Tracheal epithelial cell (primary cell): ENCODE results near the gene EPS8L3. TPM values are rescaled to one million over a fixed set of nuclear protein-coding genes. Genes with fewer than 3 reads are reported as not detected.

Experiments
- total RNA-seq: library from RNA; depleted of rRNA; stranded (reverse); fragments of >200 nt; gene quantifications from 2 replicates; pipeline ENCODE4 v1.2.1, GENCODE V29; 2014

Gene EPS8L3, protein sequence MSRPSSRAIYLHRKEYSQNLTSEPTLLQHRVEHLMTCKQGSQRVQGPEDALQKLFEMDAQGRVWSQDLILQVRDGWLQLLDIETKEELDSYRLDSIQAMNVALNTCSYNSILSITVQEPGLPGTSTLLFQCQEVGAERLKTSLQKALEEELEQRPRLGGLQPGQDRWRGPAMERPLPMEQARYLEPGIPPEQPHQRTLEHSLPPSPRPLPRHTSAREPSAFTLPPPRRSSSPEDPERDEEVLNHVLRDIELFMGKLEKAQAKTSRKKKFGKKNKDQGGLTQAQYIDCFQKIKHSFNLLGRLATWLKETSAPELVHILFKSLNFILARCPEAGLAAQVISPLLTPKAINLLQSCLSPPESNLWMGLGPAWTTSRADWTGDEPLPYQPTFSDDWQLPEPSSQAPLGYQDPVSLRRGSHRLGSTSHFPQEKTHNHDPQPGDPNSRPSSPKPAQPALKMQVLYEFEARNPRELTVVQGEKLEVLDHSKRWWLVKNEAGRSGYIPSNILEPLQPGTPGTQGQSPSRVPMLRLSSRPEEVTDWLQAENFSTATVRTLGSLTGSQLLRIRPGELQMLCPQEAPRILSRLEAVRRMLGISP
- total RNA-seq, result not detected in 2 replicates

DNA sequence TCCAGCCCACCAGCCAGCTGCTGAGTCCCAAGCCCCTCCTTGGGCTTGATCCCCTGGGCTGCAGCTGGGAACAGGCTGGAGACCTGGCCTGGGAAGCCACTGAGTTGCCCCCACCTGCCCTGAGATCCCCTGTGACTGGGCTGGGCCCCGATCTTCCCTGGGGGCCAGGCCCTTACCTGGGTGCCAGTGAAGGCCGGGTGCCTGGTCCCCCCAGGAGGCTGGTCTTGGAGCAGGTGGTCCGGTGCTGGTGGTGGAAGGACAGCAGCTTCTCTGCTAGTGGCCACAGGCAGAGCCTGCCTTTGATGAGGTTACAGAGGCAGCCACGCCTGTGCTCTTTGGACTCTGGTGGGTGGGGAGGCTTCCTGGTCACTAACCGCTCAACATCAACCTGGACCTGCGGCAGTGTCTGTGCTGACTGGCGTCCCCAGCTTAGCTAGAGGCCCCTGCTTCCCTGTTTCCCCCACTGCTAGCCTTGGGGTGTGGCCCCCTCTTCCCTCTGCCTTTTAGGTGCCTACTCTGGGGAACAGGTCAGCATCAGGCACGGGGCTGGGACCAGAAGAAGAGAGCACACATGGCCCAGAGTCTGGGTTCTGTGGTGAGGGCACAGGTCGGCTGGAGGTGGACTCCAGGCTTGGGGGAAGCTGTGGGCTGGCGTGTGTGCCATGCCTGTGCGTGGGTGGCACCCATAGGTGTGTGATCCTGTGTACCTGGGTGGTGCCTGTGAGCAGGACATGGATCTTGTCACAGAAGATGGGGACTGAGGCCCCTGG is at the start of gene EPS8L3:
EPS8L3 (minus strand) TSS at position 278 of the 770 bp plus-strand sequence. CDS start 2,174 bp downstream, outside the sequence.

DNA sequence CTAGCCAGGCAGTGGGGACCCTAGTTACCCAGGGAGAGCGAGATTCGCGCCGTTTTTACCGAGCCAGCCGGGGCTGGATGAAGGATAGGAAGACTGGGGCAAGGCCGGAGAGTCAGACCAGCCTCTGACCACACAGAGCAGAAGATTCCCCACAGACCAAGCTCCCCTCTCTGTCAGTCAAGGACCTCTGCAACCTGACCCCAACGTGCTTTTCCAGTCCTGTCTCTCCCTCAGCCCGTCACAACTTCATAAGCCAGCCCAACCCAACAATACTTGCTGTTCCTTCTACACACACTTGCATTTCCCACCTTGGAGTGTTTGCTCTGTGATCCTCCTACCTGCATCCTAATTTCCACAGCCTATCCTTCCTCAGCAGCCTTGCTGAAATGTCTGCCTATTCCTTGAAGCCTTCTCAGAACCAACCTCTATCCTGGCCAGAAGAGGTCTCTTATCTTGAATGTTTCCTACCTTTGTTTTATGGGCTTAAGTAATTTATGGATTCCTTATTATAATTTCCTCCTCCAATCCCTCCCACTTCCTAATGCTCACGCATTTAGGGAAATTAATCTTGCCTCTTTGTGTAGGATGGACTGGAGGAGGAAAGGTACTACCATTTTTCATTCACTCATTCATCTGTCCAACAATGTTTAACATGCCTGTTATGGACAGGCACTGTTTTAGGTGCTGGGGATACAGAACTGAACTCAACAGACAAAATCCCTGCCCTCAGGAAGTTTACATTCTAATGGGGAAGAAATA is 22.9 kb downstream of the EPS8L3 start, which contains the start of gene GSTM3:
GSTM3 (minus strand) TSS at position 424 of the 759 bp plus-strand sequence. CDS start 751 bp downstream, outside the sequence.

DNA sequence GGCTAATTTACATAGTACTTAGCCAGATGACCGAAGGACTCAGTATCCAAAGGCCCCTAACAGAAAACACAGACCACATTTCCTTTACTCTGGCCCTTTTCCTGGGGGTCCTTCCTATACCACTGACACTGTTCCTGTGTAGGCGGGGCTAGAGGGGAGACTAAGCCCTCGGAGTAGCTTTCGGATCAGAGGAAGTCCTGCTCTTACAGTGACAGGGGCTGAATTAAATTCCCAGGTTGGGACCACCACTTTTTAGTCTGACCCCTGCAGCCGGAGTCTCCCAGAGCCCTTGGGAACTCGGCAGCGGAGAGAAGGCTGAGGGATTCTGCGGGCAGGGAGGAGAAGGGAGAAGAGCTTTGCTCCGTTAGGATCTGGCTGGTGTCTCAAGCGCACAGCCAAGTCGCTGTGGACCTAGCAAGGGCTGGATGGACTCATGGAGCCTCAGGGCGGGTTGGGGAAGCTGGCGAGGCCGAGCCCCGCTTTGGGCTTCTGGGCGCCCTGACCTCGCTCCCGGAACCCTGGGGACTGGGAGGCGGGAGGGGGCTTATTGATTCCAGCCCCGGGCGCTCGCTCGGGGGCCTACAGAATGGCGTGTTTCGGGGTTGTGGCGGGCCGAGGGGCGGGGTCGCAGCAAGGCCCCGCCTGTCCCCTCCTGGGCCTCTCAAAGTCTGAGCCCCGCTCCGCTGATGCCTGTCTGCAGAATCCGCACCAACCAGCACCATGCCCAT is 52.0 kb downstream of the EPS8L3 start, which contains the start of gene GSTM5:
GSTM5 (plus strand) TSS at position 659 of the 728 bp plus-strand sequence; CDS start at position 721, 62 bp downstream.

Other genes starting within 250 kb of the EPS8L3 start
- gene GPR61, start 224.1 kb downstream of the EPS8L3 start, total RNA-seq, result not detected in 2 replicates
- 13.4 and 20.2 TPM in 2 replicates for gene GNAI3, start 215.3 kb downstream of the EPS8L3 start, total RNA-seq
- 0.64 TPM in 1 of 2 replicates, not detected in the other for gene GNAT2, start 144.3 kb downstream of the EPS8L3 start, total RNA-seq
- gene AMPD2, start 144.1 kb downstream of the EPS8L3 start, total RNA-seq, result 31.6 and 31.8 TPM in 2 replicates
- 2.3 and 6.3 TPM in 2 replicates for gene GSTM4, start 107.8 kb downstream of the EPS8L3 start, total RNA-seq
- 1.9 and 3.6 TPM in 2 replicates for gene GSTM2, start 95.9 kb downstream of the EPS8L3 start, total RNA-seq
- gene GSTM1, start 76.1 kb downstream of the EPS8L3 start, total RNA-seq, result 0.96 and 5.1 TPM in 2 replicates
- not detected in 2 replicates for gene GSTM5, start 51.7 kb downstream of the EPS8L3 start, total RNA-seq
- gene GSTM3, start 22.9 kb downstream of the EPS8L3 start, total RNA-seq, result 8.5 and 24.1 TPM in 2 replicates
- gene CSF1, start 146.9 kb upstream of the EPS8L3 start, total RNA-seq, result 1.1 and 9.4 TPM in 2 replicates
- 31.3 and 43.4 TPM in 2 replicates for gene AHCYL1, start 220.8 kb upstream of the EPS8L3 start, total RNA-seq